PC-9 (cell line): Measurements from ENCODE around the gene C3orf20. TPM values are rescaled to one million over a fixed set of nuclear protein-coding genes. Genes with fewer than 3 reads are reported as not detected.

Source experiments
- BruUV-seq: library from RNA; stranded (reverse); fragments of 400-500 nt; replicated peaks from 2 replicates; lab custom pipeline; 2021; lab: Mats Ljungman, UMichigan
- CTCF ChIA-PET: fragments of 300-600 bp; sonication (Branson Sonifier 250); formaldehyde crosslinking; loops from one replicate; lab custom pipeline; 2022; ENCODE audit warnings: antibody characterized with exemption; lab: Charles Lee
- POLR2A ChIA-PET: fragments of 300-600 bp; sonication (Branson Sonifier 250); formaldehyde crosslinking; loops from one replicate; lab custom pipeline; 2022; ENCODE audit warnings: antibody characterized with exemption; ENCODE audit not compliant: unreplicated experiment; lab: Charles Lee
- DNase-seq, 2 experiments: peaks; one replicate each; pipeline versions ENCODE4 v3.0.0 to v3.0.0-alpha.2; 2015 to 2022; ENCODE audit warnings: mixed read lengths in 1 of 2
- H2AFZ ChIP-seq: fragments of 200-600 bp; sonication (generic); 2 replicates; pipeline ENCODE4 v1.8.1; 2017; ENCODE audit warnings: antibody characterized with exemption
- H3F3A ChIP-seq: fragments of 200-600 bp; sonication (generic); 2 replicates; pipeline ENCODE4 v1.8.1; 2017; ENCODE audit warnings: antibody characterized with exemption, mild to moderate bottlenecking, low read depth; ENCODE audit not compliant: insufficient read depth
- H3K27ac ChIP-seq: fragments of 200-600 bp; sonication (generic); 2 replicates; pipeline ENCODE4 v1.6.1; 2016; ENCODE audit warnings: mixed run types
- H3K27me3 ChIP-seq: fragments of 200-600 bp; sonication (generic); 2 replicates; pipeline ENCODE4 v1.6.1; 2016; ENCODE audit warnings: low read depth, mixed run types; ENCODE audit not compliant: insufficient read depth
- H3K36me3 ChIP-seq: fragments of 200-600 bp; sonication (generic); 2 replicates; pipeline ENCODE4 v1.6.1; 2016; ENCODE audit warnings: low read depth, mixed run types
- H3K4me1 ChIP-seq: fragments of 200-600 bp; sonication (generic); replicated peaks from 2 replicates; pipeline ENCODE4 v1.6.1; 2016; ENCODE audit warnings: mixed run types; ENCODE audit not compliant: insufficient read depth
- H3K4me2 ChIP-seq: fragments of 200-600 bp; sonication (generic); 2 replicates; pipeline ENCODE4 v1.6.1; 2017; ENCODE audit warnings: mixed run types
- H3K4me3 ChIP-seq: fragments of 200-600 bp; sonication (generic); 2 replicates; pipeline ENCODE4 v1.6.1; 2016; ENCODE audit warnings: mixed run types
- H3K79me2 ChIP-seq: fragments of 200-600 bp; sonication (generic); 2 replicates; pipeline ENCODE4 v1.6.1; 2017; ENCODE audit warnings: low read depth, mixed run types
- H3K9me2 ChIP-seq: fragments of 200-600 bp; sonication (generic); 2 replicates; pipeline ENCODE4 v1.8.1; 2017; ENCODE audit warnings: mild to moderate bottlenecking; ENCODE audit not compliant: insufficient read depth
- H3K9me3 ChIP-seq: fragments of 200-600 bp; sonication (generic); 2 replicates; pipeline ENCODE4 v1.8.1; 2016; ENCODE audit warnings: low read depth; ENCODE audit not compliant: insufficient read depth
- H4K20me1 ChIP-seq: fragments of 200-600 bp; sonication (generic); 2 replicates; pipeline ENCODE4 v1.8.1; 2017; ENCODE audit not compliant: insufficient read depth
- EZH2 ChIP-seq: fragments of 200-600 bp; sonication (generic); IDR thresholded peaks from 2 replicates; pipeline ENCODE4 v1.8.0; 2017; ENCODE audit warnings: antibody characterized with exemption, low read depth
- intact Hi-C: fragments of 100-400 bp; cut with micrococcal nuclease; formaldehyde crosslinking; loops from one replicate; pipeline ENCODE4 v1.10.0; 2022; ENCODE audit not compliant: unreplicated experiment
- total RNA-seq: library from RNA; stranded (reverse); gene quantifications from 2 replicates; pipeline ENCODE4 v1.2.3, GENCODE V29; 2021
- TF ChIP-seq, protein P1 (sequence below): fragments of 200-600 bp; sonication (generic); conservative IDR thresholded peaks from 2 replicates; pipeline ENCODE4 v1.6.1; 2017; ENCODE audit warnings: mixed run types, antibody characterized with exemption, mild to moderate bottlenecking, moderate library complexity

C3orf20 gene
- total RNA-seq, 1 experiment from 2014 or later, result not detected

DNA sequence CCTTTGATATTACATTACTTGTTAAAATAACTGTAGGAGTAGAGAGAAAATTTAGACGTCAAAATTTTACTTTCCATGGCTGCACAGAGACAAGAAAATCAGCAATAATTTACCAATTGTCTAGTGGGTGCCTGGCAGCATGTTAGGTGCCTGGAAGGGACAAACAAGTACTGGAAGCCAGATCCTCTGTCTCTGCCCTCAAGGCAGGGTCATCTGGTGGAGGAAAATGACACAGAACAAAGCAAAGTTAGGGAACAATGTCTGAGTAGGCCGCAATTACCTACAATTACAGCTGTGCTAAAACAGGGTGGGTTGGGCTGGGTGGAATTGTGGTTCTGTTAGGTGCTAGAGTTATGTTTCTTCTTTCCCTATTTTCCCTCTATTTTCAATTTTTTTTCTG is 16.0 kb upstream of the C3orf20 start:
- no peak for TF ChIP-seq EZH2
- TF ChIP-seq, protein P1, sequence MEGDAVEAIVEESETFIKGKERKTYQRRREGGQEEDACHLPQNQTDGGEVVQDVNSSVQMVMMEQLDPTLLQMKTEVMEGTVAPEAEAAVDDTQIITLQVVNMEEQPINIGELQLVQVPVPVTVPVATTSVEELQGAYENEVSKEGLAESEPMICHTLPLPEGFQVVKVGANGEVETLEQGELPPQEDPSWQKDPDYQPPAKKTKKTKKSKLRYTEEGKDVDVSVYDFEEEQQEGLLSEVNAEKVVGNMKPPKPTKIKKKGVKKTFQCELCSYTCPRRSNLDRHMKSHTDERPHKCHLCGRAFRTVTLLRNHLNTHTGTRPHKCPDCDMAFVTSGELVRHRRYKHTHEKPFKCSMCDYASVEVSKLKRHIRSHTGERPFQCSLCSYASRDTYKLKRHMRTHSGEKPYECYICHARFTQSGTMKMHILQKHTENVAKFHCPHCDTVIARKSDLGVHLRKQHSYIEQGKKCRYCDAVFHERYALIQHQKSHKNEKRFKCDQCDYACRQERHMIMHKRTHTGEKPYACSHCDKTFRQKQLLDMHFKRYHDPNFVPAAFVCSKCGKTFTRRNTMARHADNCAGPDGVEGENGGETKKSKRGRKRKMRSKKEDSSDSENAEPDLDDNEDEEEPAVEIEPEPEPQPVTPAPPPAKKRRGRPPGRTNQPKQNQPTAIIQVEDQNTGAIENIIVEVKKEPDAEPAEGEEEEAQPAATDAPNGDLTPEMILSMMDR, result no peak
- Histone ChIP-seq H3K9me2 (no peaks in the 10 kb centered on the region), H3K36me3 (peaks cover 72% of the 10 kb centered on the region), H3K4me2 (no peak overlapping the region), H2AFZ (no peak overlapping the region), H3K27ac (no peak overlapping the region), H3K27me3 (no peaks in the 10 kb centered on the region), H3F3A (peaks cover 8% of the 10 kb centered on the region; the same call in 1 of the 2 replicates), H3K4me1 (no peaks in the 10 kb centered on the region), H3K4me3 (no peak overlapping the region), H3K9me3 (no peaks in the 10 kb centered on the region), H4K20me1 (peaks cover 11% of the 10 kb centered on the region), H3K79me2 (0 out of 2 replicates have a peak, but pooled peaks cover 5% of the 10 kb centered on the region)
- ChIA-PET POLR2A (no interaction called here), CTCF (no interaction called here)
- no TSS peak for BruUV-seq
- no peak for DNase-seq
- intact Hi-C loops, result no loop called here

DNA sequence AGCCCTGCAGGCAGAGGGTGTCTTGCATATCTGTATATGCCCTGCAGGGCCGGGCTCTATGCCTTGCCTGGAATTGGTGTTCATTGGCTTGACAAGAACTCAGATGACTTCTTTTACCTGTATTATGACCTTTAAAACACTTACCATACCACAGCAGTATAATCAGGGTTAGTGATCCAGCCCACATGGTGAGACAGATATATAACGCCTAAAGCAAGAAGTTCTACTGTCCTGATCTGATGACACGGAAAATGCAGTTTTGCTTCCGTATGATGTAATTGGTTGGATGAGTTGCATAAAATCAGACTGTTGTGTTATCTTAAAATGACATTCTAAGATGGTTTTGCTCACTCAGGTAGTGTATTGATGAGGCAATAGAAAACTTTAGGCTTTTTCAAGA is 14.0 kb upstream of the C3orf20 start:
- ChIA-PET POLR2A (no interaction called here), CTCF (no interaction called here)
- H3K4me2 ChIP-seq, result no peak overlapping the region
- H3K36me3 ChIP-seq, result peaks cover 70% of the 10 kb centered on the region
- no TSS peak for BruUV-seq
- no peak for TF ChIP-seq EZH2
- TF ChIP-seq, protein P1, result no peak
- H3K79me2 ChIP-seq, result no peaks in the 10 kb centered on the region
- H3F3A ChIP-seq, result peaks cover 5% of the 10 kb centered on the region; the same call in 1 of the 2 replicates
- no peak for DNase-seq
- no peaks in the 10 kb centered on the region for H3K9me2 ChIP-seq
- H3K27me3 ChIP-seq, result no peaks in the 10 kb centered on the region
- H2AFZ ChIP-seq, result no peak overlapping the region
- H3K9me3 ChIP-seq, result no peaks in the 10 kb centered on the region
- peaks cover 10% of the 10 kb centered on the region for H4K20me1 ChIP-seq
- no peak overlapping the region for H3K27ac ChIP-seq
- no peaks in the 10 kb centered on the region for H3K4me1 ChIP-seq
- no peak overlapping the region for H3K4me3 ChIP-seq
- intact Hi-C loops, result no loop called here

DNA sequence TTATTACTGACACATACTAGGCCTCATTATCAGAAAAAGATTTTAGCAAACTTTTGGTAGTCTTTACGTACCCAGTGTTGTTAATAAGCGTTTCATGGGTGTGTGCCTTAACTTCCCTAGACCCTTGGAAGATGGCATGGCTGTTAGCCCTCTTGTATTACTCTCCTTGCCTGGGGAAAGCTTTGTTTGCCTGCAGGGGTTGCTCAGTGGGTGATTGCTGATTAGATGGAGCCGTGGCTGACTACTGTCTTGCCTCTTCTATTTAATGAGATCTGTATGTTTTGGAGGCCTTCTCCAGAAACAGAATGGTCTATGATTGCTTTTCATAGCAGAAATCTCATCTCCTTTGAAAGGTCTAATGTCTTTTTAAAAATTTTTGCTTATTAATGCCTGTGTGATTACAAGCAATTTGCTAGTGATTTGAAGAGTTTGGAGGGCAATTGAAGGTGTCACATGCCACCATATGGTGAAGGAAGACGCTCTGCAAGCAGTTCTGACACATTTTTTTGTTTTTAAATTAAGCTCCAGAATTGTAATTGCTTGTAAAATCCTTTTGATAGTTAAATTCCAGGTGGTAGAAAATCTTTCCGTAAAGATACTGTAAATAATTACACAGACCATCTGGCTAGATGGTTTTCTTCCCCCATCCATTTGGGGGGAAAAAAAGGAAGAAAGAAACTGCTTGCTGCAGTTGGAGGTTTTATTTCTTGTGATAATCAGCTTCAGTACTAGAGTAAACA is 11.4 kb upstream of the C3orf20 start:
- Histone ChIP-seq H3K4me3 (no peak overlapping the region), H4K20me1 (peaks cover 10% of the 10 kb centered on the region), H3K36me3 (peaks cover 71% of the 10 kb centered on the region), H3K79me2 (no peaks in the 10 kb centered on the region), H3K9me2 (no peaks in the 10 kb centered on the region), H2AFZ (no peak overlapping the region), H3K9me3 (no peaks in the 10 kb centered on the region), H3K4me1 (no peaks in the 10 kb centered on the region), H3K4me2 (no peak overlapping the region), H3K27me3 (no peaks in the 10 kb centered on the region), H3F3A (peaks cover 5% of the 10 kb centered on the region; the same call in 1 of the 2 replicates), H3K27ac (no peak overlapping the region)
- TF ChIP-seq EZH2, result no peak
- TF ChIP-seq, protein P1, result no peak
- BruUV-seq, result no TSS peak
- CTCF ChIA-PET, result no interaction called here
- DNase-seq, result no peak
- intact Hi-C loops, result no loop called here
- POLR2A ChIA-PET, result interaction anchor here (0.5 kb wide), 1 partner anchor 12 kb away, joined by 3 read pairs; the partner anchor contains the start of gene CCDC174
